ENCODE results near the gene MAPK8. TPM values are rescaled to one million over a fixed set of nuclear protein-coding genes. Genes with fewer than 3 reads are reported as not detected.
A peak's percentile ranks its signal among the peaks of the same experiment; 100 is the strongest.

The MAPK8 gene
- total RNA-seq, 4 donors from 2014 or later: 36.1 to 51.5 (median 46.9) TPM

DNA sequence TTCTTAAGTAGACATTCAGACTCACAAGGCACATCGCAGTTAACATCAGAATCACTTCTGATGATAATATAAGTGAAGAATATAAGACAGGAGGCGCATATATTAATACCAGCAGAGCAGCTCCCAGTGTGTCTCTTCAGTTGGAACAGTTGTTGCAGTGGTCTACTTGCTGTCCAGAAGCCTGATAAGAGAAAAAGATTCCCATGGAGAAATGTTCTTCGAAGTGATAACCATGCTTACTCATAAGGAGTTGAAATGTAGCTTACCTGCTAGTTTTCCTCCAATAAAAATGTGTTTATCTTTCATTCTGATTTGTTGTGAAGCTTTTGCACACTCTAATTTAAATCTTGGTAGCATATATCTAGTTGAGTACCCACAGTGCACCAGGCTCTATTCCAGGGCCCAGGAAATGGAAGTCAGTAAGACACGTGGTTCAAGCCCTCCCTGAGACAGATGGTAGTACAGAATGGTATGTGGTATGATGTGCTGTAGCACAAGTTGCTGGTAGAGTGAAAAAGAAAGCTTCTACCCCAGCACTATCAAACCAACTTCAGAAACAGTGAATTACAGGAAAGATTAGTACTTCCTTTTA, 124.0 kb downstream of the MAPK8 start:
- no peak for TF ChIP-seq CTCF (IDR thresholded peaks at IDR 0.05)
- ATAC-seq (ENCODE audit: low FRiP score): no peak
- DNase-seq (ENCODE audit: low spot score): no peak

- no peak for ATAC-seq (ENCODE audit: low FRiP score)
- DNase-seq (ENCODE audit: low spot score): no peak
- no peak for TF ChIP-seq CTCF (IDR thresholded peaks at IDR 0.05)
These were observed 125.4 kb downstream of the MAPK8 start for GRCh38 chr10:48431871-48432270.

GRCh38 chr10:48437546-48437945, 131.1 kb downstream of the MAPK8 start:
- DNase-seq (ENCODE audit: low spot score): no peak
- no peak for TF ChIP-seq CTCF (IDR thresholded peaks at IDR 0.05)
- ATAC-seq (ENCODE audit: low FRiP score): no peak

- no peak for TF ChIP-seq CTCF (IDR thresholded peaks at IDR 0.05)
- ATAC-seq (ENCODE audit: low FRiP score) (no peak), DNase-seq (ENCODE audit: low spot score) (no peak)
These were observed 132.6 kb downstream of the MAPK8 start for GRCh38 chr10:48439031-48439430.

DNA sequence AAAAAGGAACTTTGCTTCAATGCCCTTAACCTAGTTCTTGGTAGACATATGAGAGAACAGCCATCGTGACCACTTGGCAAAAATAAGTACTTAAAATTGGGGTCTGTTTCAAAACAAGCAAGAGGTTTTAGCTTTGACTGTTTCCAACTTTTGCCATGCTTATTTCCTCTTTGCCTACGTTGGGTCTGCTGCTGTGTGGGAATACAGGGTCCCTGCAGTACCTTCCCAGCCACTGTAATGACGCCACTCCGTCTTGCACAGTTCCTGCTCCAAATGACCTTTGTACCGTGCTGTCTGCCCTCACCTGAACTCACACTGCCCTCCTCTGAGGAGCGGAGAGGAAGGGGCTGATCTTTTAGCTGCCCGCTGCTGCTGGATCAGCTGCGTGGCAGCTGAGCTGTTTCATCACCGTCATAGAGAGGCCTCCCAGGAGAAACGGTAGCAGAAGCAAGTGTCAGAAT, 133.1 kb downstream of the MAPK8 start:
- no peak for ATAC-seq (ENCODE audit: low FRiP score)
- no peak for TF ChIP-seq CTCF (IDR thresholded peaks at IDR 0.05)
- DNase-seq (ENCODE audit: low spot score): no peak

- no peak for TF ChIP-seq CTCF (IDR thresholded peaks at IDR 0.05)
- ATAC-seq (ENCODE audit: low FRiP score): no peak
- no peak for DNase-seq (ENCODE audit: low spot score)
These were observed 134.3 kb downstream of the MAPK8 start for GRCh38 chr10:48440771-48441170.

DNA sequence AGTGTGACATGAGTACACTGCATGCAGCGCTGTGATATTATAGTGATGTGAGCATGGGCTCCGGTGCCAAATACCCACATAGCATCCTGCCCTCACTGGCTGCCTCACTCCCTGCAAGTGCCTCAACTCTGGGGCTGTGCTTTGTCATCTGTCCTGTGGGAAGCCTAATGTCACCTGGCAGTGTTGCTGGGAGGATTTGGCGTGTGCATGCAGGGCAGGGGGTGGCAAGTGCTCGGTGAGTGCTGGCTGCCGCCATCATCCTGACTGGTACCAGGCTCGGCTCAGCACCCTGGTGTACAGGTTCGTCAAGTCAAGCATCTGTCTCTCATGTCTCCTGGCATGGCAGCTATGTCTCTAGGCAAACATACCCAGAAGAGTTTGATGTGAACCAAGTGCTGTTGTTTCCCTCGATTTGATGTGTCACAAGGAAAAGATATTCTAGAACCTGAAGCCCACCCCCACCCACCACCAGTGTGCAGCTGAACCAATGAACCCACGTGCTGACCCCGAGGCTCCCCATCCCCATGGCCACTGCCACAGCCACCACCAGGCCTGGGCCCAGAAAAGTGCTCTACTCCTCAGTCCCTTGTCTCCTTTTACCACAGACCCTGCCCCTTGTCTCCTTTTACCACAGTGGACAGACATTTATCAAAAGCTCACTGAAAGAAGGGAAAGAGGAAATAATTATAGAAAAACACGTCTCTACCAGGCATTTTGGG, 135.8 kb downstream of the MAPK8 start:
- no peak for ATAC-seq (ENCODE audit: low FRiP score)
- TF ChIP-seq CTCF (IDR thresholded peaks at IDR 0.05): no peak
- DNase-seq (ENCODE audit: low spot score): peak; percentile 19
